Keratinocyte (primary cell): ENCODE data around the gene ZSCAN26. TPM values are rescaled to one million over a fixed set of nuclear protein-coding genes. Genes with fewer than 3 reads are reported as not detected.

Experiments used
- DNase-seq: peaks from one replicate; pipeline ENCODE4 v3.0.0-alpha.2; 2011; ENCODE audit warnings: low read depth, missing footprints, low spot score
- FAIRE-seq: peaks from 2 replicates; lab custom pipeline; 2011; peaks lifted over from hg19 to GRCh38; lab: Jason Lieb, UNC
- H2AFZ ChIP-seq: 2 replicates; pipeline ENCODE4 v1.6.0; 2012; ENCODE audit warnings: low read length, control low read depth, inconsistent platforms; ENCODE audit not compliant: control insufficient read depth
- H3K27ac ChIP-seq: 2 replicates; pipeline ENCODE4 v1.5.1; 2011; ENCODE audit warnings: low read length; ENCODE audit not compliant: control insufficient read depth, insufficient read depth
- H3K27me3 ChIP-seq: 3 replicates; pipeline ENCODE4 v1.6.0; 2011; ENCODE audit warnings: low read length; ENCODE audit not compliant: control insufficient read depth, insufficient read depth; ENCODE audit errors: extremely low read depth
- H3K36me3 ChIP-seq, 2 experiments: 2 replicates in 1 of 2; 3 replicates in 1 of 2; pipeline ENCODE4 v1.5.1; 2011; ENCODE audit warnings: low read length in 2 of 2, mild to moderate bottlenecking in 1 of 2; ENCODE audit not compliant: control insufficient read depth in 2 of 2, insufficient read depth in 2 of 2; ENCODE audit errors: extremely low read depth in 1 of 2
- H3K4me1 ChIP-seq: 3 replicates; pipeline ENCODE4 v1.5.1; 2011; ENCODE audit warnings: low read length; ENCODE audit not compliant: control insufficient read depth, insufficient read depth; ENCODE audit errors: extremely low read depth
- H3K4me2 ChIP-seq: 3 replicates; pipeline ENCODE4 v1.6.0; 2011; ENCODE audit warnings: low read depth, low read length; ENCODE audit not compliant: control insufficient read depth, insufficient read depth; ENCODE audit errors: extremely low read depth
- H3K4me3 ChIP-seq, 3 experiments: fragments of 200-600 bp in 1 of 3; sonication (generic) in 1 of 3; 2 replicates in 2 of 3; 3 replicates in 1 of 3; pipeline ENCODE4 v1.5.1; 2011 to 2016; ENCODE audit warnings: low read length in 3 of 3, mild to moderate bottlenecking in 3 of 3, control low read depth in 2 of 3, inconsistent platforms in 1 of 3, low read depth in 1 of 3, mixed read lengths in 1 of 3, mixed run types in 1 of 3, moderate library complexity in 1 of 3; ENCODE audit not compliant: control insufficient read depth in 2 of 3, insufficient read depth in 2 of 3; ENCODE audit errors: extremely low read depth in 1 of 3
- H3K79me2 ChIP-seq: 2 replicates; pipeline ENCODE4 v1.6.0; 2012; ENCODE audit warnings: low read length; ENCODE audit not compliant: control insufficient read depth, insufficient read depth
- H3K9ac ChIP-seq: 3 replicates; pipeline ENCODE4 v1.6.0; 2011; ENCODE audit warnings: low read length; ENCODE audit not compliant: control insufficient read depth, insufficient read depth; ENCODE audit errors: extremely low read depth
- H3K9me1 ChIP-seq: 3 replicates; pipeline ENCODE4 v1.6.0; 2011; ENCODE audit warnings: low read length; ENCODE audit not compliant: control insufficient read depth, insufficient read depth; ENCODE audit errors: extremely low read depth
- H3K9me3 ChIP-seq: 2 replicates; pipeline ENCODE4 v1.5.1; 2012; ENCODE audit warnings: low read depth, low read length; ENCODE audit not compliant: control insufficient read depth
- H4K20me1 ChIP-seq: 3 replicates; pipeline ENCODE4 v1.6.0; 2011; ENCODE audit warnings: low read length; ENCODE audit not compliant: control insufficient read depth, insufficient read depth; ENCODE audit errors: extremely low read depth
- EZH2 ChIP-seq: IDR thresholded peaks from one replicate; pipeline ENCODE4 v1.6.1; 2012; ENCODE audit warnings: inconsistent platforms, mild to moderate bottlenecking, low read length, moderate library complexity
- dilution Hi-C: fragments of 300-500 bp; cut with MboI; formaldehyde crosslinking; loops from one replicate; pipeline ENCODE4 v1.7.0; 2020; ENCODE audit warnings: low sequenced_read_pairs; ENCODE audit not compliant: extremely low pct_ligation_motif_present
- polyA plus RNA-seq, 5 experiments: library from polyadenylated mRNA; depleted of rRNA in 3 of 5; stranded (reverse) in 3 of 5; stranded (forward) in 1 of 5; unstranded in 1 of 5; fragments of >200 nt; gene quantifications; 1 replicate in 1 of 5; 2 replicates in 3 of 5; 3 replicates in 1 of 5; pipeline versions ENCODE4 v1.2.1 to v1.2.3, GENCODE V29; 2011 to 2012; ENCODE audit warnings: missing spikeins in 2 of 5, low read depth in 1 of 5, low replicate concordance in 1 of 5
- TF ChIP-seq, protein P1 (sequence below), 3 experiments: IDR thresholded peaks in 1 of 3; conservative IDR thresholded peaks in 1 of 3; optimal IDR thresholded peaks in 1 of 3; 2 replicates in 2 of 3; 3 replicates in 1 of 3; pipeline versions ENCODE3 to v1.5.1; 2011; ENCODE audit warnings: low read length in 3 of 3, mild to moderate bottlenecking in 3 of 3, moderate library complexity in 2 of 3, control low read depth in 1 of 3, inconsistent platforms in 1 of 3; ENCODE audit not compliant: insufficient read depth in 2 of 3; ENCODE audit errors: extremely low read depth in 1 of 3

ZSCAN26 gene
- polyA plus RNA-seq, 1 donor (not counting 4 experiments of a cell fraction or from before 2014, with no cell fraction given): 9.8 TPM

DNA sequence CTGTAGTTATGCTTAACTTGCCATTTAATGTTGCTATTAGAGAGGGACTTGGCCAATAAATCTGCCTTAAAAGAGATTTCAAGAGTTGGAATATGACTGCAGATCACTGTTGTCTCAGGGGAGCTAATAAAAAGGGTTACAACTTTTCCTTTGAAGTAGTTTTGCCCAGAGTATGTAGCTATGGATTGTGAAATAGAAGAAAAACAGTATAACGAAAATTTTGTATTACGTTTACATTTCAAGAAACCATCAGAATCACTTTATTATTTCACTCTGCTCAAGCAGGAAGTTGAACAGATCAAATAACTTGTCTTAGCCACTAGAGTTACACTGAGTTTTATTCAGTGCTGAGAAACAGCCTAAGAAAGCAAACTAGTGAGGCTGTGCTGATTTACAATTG is 3.0 kb upstream of the ZSCAN26 start:
- H4K20me1 ChIP-seq: no peaks in the 10 kb centered on the region
- H2AFZ ChIP-seq: no peak overlapping the region
- peaks cover 8% of the 10 kb centered on the region for H3K4me1 ChIP-seq
- no peak for TF ChIP-seq EZH2
- TF ChIP-seq, protein P1, sequence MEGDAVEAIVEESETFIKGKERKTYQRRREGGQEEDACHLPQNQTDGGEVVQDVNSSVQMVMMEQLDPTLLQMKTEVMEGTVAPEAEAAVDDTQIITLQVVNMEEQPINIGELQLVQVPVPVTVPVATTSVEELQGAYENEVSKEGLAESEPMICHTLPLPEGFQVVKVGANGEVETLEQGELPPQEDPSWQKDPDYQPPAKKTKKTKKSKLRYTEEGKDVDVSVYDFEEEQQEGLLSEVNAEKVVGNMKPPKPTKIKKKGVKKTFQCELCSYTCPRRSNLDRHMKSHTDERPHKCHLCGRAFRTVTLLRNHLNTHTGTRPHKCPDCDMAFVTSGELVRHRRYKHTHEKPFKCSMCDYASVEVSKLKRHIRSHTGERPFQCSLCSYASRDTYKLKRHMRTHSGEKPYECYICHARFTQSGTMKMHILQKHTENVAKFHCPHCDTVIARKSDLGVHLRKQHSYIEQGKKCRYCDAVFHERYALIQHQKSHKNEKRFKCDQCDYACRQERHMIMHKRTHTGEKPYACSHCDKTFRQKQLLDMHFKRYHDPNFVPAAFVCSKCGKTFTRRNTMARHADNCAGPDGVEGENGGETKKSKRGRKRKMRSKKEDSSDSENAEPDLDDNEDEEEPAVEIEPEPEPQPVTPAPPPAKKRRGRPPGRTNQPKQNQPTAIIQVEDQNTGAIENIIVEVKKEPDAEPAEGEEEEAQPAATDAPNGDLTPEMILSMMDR (optimal IDR thresholded peaks at IDR 0.05 in 1 of 3, IDR thresholded peaks at IDR 0.05 in 1 of 3, conservative IDR thresholded peaks at IDR 0.05 in 1 of 3; ENCODE audit: extremely low read depth in 1 of 3, insufficient read depth in 2 of 3, low read length in 3 of 3): no peak
- no peaks in the 10 kb centered on the region for H3K9me1 ChIP-seq
- H3K4me3 ChIP-seq: no peak overlapping the region
- peaks cover 4% of the 10 kb centered on the region for H3K9me3 ChIP-seq
- H3K27me3 ChIP-seq: peaks cover 5% of the 10 kb centered on the region
- H3K27ac ChIP-seq: no peak overlapping the region
- no peaks in the 10 kb centered on the region for H3K36me3 ChIP-seq
- no peak overlapping the region for H3K4me2 ChIP-seq
- peaks cover 6% of the 10 kb centered on the region for H3K79me2 ChIP-seq
- dilution Hi-C loops: no loop called here
- no peak overlapping the region for H3K9ac ChIP-seq
- FAIRE-seq (no peak), DNase-seq (no peak)

DNA sequence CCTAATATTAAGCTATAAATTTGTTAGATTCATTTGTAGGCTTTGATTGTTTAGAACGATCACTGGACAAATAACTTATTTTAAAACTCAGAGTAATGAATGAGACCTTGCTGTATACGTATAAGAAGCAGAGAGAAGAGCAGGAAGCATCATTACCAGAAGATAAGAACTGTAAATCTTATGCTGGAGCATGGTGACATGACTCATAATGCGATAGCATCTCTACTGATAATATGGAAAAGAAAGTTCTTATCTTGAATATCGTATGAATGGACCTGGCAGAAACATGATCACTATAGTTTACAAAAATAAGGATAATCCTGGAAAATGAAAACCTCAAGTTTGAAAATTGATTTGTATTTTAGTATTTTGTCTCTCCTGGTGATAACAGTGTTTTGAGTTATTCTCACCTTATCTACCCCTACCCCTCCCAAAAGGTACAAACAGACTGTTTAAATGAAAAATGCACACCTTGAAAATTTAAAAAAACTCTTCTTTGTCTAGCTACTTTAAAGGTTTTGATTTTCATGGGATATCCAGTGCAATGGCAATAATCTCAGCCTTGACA is 2.0 kb upstream of the ZSCAN26 start:
- DNase-seq: no peak
- H3K27me3 ChIP-seq: no peaks in the 10 kb centered on the region
- H2AFZ ChIP-seq: no peak overlapping the region
- no peak for FAIRE-seq
- H3K27ac ChIP-seq: no peak overlapping the region
- H3K4me1 ChIP-seq: peaks cover 9% of the 10 kb centered on the region
- no peaks in the 10 kb centered on the region for H3K9me1 ChIP-seq
- H3K79me2 ChIP-seq: peaks cover 6% of the 10 kb centered on the region
- no peak overlapping the region for H3K4me3 ChIP-seq
- H3K9me3 ChIP-seq: no peaks in the 10 kb centered on the region
- no peaks in the 10 kb centered on the region for H3K36me3 ChIP-seq
- no peaks in the 10 kb centered on the region for H4K20me1 ChIP-seq
- H3K4me2 ChIP-seq: no peak overlapping the region
- H3K9ac ChIP-seq: no peak overlapping the region
- TF ChIP-seq, protein P1 (optimal IDR thresholded peaks at IDR 0.05 in 1 of 3, IDR thresholded peaks at IDR 0.05 in 1 of 3, conservative IDR thresholded peaks at IDR 0.05 in 1 of 3; ENCODE audit: extremely low read depth in 1 of 3, insufficient read depth in 2 of 3, low read length in 3 of 3): no peak
- no peak for TF ChIP-seq EZH2
- dilution Hi-C loops: no loop called here
